ENCODE measurements around the gene IGSF21.

IGSF21 gene

DNA sequence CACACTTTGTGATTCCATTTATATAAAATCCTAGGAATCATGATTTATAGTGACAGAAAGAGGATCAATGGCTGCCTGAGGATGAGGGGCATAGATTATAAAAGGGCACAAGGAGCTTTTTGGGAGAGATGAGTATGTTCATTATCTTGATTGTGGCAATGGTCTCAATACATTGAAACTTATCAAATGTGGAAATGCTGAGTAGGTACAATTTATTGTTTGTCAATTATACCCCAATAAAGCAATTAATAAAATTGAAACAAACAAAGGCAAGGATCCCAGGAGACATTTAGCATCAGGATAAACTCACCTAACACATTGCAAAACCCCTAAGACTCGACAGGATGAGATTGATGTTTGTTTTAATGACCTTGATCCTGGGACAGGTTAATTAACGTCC lies 220.1 kb downstream of the IGSF21 start:
- no peak overlapping the region for H3K4me3 ChIP-seq (ENCODE audit: low read length)
- TF ChIP-seq, protein P1, sequence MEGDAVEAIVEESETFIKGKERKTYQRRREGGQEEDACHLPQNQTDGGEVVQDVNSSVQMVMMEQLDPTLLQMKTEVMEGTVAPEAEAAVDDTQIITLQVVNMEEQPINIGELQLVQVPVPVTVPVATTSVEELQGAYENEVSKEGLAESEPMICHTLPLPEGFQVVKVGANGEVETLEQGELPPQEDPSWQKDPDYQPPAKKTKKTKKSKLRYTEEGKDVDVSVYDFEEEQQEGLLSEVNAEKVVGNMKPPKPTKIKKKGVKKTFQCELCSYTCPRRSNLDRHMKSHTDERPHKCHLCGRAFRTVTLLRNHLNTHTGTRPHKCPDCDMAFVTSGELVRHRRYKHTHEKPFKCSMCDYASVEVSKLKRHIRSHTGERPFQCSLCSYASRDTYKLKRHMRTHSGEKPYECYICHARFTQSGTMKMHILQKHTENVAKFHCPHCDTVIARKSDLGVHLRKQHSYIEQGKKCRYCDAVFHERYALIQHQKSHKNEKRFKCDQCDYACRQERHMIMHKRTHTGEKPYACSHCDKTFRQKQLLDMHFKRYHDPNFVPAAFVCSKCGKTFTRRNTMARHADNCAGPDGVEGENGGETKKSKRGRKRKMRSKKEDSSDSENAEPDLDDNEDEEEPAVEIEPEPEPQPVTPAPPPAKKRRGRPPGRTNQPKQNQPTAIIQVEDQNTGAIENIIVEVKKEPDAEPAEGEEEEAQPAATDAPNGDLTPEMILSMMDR (conservative IDR thresholded peaks at IDR 0.05; ENCODE audit: low read length): no peak
- no peak for DNase-seq (ENCODE audit: low read depth)

DNA sequence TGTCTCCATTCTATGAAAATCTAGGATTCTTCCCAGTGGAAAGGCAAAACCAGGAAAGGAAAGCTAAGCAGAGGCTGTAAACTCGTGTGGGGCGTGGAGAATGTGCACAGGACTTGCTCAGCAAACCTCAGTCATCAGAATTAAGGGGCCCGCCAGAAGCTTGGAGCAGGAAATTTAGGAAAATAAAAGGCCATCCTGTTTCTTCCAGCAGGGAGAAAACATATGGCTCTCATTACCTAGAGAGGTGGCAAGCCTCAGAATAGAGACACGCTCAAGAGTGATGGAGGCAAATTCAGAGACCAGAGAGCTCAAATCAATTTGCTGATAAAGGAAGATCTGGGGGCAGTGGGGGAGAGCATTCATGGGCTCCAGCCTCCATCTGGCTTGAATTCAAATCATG lies 221.2 kb downstream of the IGSF21 start:
- DNase-seq (ENCODE audit: low read depth): no peak
- H3K4me3 ChIP-seq (ENCODE audit: low read length): no peak overlapping the region
- TF ChIP-seq, protein P1 (conservative IDR thresholded peaks at IDR 0.05; ENCODE audit: low read length): no peak

DNA sequence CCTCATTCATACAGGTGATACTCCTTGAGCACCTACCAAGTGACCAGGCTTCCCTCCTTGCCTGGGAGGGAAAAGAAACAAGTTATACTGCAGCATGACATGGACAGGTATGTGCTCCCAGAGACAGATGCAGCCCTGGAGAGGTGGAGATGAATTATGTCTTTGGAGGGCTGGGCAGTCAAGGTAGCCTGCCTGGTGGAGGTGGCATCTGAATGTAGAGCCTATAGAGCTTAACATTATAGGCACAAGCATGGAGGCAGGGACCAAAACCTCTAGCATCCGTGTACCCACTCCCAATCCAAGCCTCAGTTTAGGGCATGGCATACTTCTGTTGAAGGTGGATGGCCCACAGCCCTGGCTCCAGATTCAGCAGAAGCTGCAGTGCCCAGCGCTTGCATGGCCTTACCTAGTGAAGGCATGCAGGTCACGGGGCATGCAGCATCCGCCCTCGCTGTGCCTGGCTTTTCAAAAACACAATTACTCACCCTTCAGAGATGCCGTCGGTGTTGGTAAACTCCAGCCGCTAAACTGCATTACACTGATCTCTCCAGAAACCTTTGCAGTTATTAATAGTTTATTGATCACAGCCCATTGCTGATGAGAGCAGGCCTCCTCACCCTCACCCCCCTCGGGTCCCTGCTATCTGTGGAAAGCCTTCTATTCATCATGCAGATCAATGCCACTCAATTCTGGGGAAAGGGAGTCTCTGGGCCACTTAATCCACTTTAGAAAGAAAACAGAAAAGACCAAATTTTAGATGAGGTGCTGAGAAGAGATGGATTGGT lies 222.1 kb downstream of the IGSF21 start:
- H3K4me3 ChIP-seq (ENCODE audit: low read length): no peak overlapping the region
- no peak for DNase-seq (ENCODE audit: low read depth)
- TF ChIP-seq, protein P1 (conservative IDR thresholded peaks at IDR 0.05; ENCODE audit: low read length): no peak

DNA sequence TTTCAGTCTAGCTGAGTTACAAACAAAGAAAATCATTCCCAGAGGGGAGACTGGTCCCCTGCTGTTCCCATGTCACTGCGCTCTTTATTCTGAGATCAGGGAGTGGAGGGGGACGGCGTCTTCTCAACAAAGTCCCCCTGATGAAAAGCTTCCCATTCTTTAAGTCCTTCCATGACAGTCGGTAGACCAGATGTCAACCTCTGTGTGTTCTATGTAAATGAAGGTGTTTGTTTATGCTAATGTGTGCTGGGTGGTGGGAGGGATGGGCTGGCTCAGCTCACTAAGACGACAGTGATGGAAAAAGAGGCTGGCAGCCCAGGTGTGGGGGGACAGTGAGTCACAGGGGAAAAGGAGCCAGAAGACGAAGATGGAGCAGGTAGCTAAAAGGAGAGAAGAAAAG lies 225.0 kb downstream of the IGSF21 start:
- TF ChIP-seq, protein P1 (conservative IDR thresholded peaks at IDR 0.05; ENCODE audit: low read length): no peak

DNA sequence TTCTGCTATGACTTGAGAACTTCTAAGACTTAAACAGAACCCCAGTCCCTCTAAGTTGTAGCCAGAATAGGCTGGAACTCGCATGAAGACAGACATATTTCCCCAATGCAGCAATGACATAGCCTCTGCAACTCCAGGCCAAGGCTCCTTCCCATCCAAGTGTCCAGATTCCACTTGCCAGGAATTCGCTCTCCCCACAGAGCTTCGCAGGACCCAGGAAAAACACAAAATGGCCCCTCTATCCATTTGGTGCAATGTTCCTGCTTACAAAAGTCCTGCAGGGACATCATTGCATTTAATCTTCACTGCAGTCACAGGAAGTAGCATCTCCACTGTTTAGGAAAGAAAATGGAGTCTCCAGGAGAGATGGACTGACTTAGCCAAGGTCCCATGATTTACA lies 225.6 kb downstream of the IGSF21 start:
- H3K4me3 ChIP-seq (ENCODE audit: low read length): no peak overlapping the region
- TF ChIP-seq, protein P1 (conservative IDR thresholded peaks at IDR 0.05; ENCODE audit: low read length): no peak
- DNase-seq (ENCODE audit: low read depth): no peak

More for the DNA sequence above, 225.0 kb downstream of the IGSF21 start:
- no peak for DNase-seq (ENCODE audit: low read depth)
- H3K4me3 ChIP-seq (ENCODE audit: low read length): no peak overlapping the region

DNA sequence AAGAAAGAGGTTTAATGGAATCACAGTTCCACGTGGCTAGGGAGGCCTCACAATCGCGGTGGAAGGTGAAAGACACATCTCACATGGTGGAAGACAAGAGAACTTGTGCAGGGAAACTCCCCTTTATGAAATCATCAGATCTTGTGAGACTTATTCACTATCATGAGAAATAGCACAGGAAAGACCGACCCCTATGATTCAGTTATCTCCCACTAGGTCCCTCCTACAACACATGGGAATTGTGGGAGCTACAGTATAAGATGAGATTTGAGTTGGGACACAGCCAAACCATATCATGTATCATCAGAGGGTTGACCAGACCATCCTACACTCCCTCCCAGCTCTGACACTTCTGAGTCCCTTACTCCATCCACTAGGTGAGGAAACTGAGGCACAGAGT lies 229.2 kb downstream of the IGSF21 start:
- no peak for DNase-seq (ENCODE audit: low read depth)
- no peak overlapping the region for H3K4me3 ChIP-seq (ENCODE audit: low read length)
- TF ChIP-seq, protein P1 (conservative IDR thresholded peaks at IDR 0.05; ENCODE audit: low read length): no peak

DNA sequence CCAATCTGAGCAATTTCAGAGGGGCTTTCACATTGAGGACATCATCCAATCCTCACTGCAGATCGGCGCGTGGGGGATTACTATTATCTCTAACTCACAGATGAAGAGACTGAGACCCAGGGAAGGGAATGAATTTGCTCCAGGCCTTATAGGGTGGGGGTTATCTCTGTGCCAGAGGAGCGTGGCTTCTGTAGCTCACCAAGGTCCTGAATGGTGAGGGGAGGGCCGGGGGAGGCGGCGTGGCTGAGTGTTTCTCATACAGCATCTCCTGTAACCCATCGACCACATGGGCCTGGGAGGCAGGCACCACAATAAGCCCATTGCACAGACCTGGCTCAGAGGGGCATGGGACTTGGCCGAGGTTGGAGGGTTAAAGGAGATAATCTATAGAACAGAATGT lies 230.2 kb downstream of the IGSF21 start:
- no peak overlapping the region for H3K4me3 ChIP-seq (ENCODE audit: low read length)
- no peak for DNase-seq (ENCODE audit: low read depth)
- TF ChIP-seq, protein P1 (conservative IDR thresholded peaks at IDR 0.05; ENCODE audit: low read length): no peak

Measured in AG10803 (cell line).